HG03460 (cell line): ENCODE measurements around the gene EPHA10.
A peak's percentile ranks its signal among the peaks of the same experiment; 100 is the strongest.

Experiments
- ATAC-seq: cut with Tn5 transposase; IDR thresholded peaks from one replicate; pipeline ENCODE4 v1.9.1; 2021; ENCODE audit not compliant: unreplicated experiment

EPHA10 gene

DNA sequence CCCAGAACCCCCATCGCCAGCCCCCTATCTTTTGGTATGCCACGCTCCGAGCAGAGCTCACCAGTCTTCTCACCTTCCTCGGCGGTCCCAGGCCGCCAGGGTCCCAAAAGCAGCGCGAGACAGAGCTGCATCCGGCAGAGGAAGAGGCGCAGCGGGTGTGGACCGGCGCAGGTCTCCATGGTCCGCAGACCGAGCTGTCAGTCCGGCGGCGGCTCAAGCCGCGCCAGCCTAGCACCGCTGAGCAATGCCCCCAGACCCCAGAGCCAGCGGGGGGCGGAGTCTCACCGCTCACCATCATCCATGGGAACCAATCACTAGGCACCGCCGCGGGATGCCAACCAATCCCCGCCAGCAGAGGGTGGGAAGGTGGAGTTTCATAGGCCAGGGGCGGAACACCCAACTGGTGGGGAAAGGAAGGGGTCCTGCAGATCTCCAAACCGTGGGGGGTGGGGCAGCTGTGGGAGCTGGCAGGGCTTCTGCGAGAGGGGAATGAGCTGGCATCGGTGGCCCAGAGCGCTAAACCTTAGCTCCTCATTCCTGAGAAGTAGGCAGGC, at the start of gene EPHA10:
Gene EPHA10 (minus strand): TSS at position 233 of the 554 bp plus-strand sequence. CDS start 54 bp downstream, at position 179.
- no peak for ATAC-seq

DNA sequence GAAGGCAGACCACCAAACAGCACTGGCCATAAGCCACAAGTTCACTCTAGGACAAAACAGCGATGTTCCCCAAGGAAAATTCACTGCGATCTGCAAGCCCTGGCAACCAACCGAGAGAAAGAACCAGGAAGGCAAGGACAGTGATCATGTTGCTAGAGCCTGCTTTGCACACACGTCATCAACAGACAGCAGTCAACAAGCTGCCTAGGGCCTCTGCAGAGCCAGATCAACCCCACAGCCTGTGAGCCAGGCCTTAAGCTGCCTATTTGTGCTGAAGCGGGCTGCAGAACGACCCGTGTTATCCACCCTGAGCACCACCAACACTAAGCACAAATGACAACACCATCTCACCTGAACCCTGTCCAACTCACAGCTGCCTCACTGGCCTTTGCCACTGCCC, 49.3 kb upstream of the EPHA10 start:
- no peak for ATAC-seq

DNA sequence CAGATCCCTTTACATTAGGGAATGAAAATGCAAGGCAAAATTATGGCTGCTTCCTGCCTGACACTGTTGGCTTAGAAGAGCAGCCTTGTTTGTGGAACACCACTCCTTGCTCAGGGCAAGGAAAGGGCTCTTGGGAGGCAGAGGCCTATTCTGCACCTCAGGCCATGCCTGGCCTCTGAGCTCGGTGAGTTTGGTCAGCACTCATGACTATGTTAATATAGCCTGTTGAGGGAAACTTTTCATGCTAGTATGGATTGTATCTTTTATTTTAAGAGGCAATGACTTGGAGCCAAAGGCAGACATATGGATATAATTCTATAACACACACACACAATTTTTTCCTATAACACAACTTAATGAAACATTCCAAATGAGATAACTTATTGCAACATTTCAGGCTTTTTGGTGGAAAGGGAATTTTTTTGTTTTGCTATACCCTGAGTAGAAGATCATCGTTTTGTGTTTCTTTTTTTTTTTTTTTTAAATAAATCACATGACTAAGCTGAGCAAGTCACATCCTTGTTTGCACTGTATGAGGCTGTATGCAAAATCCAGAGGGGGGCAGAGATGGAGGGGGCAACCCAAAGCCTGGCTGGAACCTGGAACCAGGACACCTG, 48.7 kb upstream of the EPHA10 start:
- ATAC-seq = no peak

DNA sequence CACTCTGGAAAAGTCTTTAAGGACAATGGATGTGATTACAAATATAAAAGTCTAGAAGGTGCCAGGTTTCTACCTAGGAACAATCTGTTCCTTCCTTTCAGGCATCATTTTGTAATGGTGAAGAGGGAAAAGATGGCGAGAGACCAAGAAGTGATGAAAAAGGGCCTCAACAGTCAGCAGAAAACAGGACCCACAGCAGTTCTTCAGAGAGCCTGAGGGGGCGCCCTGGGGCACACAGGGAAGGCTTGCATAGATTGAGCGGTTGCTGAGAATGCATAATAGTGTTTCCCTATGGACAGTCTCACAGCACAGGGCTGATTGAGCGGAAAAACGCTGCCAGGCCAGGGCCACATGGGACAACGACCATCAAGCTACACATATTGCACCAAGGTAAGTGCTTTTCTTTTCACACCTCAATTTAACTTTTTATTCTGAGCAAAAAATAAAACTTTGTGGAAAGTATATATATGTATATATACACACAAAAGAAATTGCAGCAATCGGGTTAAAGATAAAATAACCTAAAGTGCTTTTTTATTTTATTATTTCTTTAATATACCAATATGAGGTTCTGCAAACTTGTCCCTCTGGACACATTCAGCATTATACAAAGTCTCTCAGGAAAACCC, 46.2 kb upstream of the EPHA10 start:
- no peak for ATAC-seq

DNA sequence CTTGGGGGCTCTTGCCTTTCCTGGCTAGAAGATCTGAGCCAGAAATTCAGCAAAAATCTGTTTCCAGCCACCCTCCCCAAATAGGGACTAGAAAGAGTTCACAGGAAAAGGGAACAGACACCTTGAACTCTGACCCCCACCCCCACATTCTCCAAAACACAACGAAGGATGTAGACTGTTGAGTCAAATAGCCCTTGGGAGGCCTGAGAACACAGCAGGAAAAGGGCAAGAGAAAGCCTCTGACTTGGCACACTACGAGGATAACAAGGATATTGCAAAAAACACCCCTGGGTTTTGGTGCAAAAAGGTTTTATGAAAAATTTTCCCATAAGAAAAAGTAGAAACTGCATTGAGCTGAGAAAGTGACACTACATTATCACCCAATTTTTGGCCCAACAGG, 45.0 kb upstream of the EPHA10 start:
- ATAC-seq = no peak

DNA sequence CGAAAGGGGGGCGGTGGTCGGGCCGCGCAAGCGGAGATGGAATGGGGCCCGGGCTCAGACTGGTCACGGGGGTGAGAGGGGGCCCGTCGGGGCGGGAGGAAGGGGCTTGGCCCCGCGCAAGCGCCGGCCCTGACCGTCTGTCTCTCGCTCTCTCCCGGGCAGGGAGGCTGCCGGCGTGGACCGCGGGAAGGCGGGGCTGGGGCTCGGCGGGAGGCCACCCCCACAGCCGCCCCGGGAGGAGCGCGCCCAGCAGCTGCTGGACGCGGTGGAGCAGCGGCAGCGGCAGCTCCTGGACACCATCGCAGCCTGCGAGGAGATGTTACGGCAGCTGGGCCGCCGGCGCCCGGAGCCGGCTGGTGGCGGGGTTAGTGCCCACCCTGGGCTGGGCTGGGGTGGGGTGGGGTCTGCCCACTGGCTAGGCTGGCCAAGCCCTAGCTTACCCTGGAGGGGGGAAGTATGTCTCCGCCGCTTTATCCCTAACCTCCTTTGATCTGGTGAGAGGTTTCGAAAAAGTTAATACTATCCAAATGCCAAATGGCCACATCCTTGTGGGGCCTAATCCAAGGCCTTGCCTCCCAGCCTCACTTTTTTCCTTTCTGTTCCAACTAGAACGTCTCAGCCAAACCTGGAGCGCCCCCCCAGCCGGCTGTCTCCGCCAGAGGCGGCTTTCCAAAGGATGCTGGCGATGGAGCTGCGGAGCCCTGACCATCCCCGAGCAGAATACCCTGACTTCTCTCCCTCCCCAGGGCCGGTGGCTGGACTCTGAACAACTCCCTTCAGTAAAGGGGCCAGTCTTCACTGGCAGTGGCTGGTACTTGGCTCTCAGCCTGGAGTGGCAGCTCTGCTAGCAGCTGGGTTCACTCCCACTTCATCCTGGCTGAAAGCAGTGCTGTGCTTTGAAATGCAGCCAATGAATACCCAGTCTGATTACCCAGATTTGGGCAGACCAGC, 43.7 kb upstream of the EPHA10 start:
- ATAC-seq = peak; percentile 30

DNA sequence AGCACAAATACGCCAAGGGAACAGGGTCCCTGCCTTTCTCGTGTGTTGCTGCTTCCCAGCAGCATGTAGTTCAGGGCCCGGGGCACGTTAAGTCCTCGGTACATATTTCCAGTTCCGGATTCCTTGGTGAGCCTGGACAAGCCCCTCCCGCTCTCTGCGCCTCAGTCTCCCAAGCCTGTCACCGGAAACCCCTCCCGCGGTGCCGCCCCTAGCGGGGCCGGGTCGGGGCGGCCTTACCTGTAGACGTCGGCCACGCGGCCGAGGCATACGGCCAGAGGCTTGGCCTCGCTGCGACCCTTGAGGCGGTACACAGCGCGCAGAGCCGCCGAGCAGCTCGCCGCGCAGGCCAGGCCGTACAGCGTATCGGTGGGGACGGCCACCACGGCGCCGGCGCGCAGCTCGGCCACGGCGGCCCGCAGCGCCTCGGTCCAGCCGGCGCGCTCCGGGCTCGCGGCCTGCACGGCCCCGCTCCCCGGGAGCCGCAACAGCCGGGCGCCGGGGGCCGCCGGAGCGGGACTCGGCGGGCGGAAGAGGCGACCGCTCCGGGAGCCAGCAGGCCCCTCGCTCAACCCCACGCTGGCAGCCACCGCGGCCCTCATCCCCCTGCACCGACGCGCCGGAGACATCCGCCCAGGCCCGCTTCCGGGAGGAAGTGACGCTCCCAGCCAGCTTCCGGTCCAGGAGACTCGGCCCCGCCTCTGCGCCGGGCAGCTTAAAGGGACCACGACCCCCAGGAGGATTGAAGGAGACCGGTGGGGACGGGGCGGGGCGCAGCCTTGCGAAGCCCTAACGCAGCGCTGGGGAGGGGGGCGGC, 42.8 kb upstream of the EPHA10 start, which contains the start of the genes C1orf122 and YRDC:
Gene C1orf122 (plus strand): TSS at position 236 of the 814 bp plus-strand sequence. CDS start 615 bp downstream, outside the sequence.
Gene YRDC (minus strand): TSS at position 654 of the 814 bp plus-strand sequence. CDS start 28 bp downstream, at position 626.
- ATAC-seq = peak; percentile 85

DNA sequence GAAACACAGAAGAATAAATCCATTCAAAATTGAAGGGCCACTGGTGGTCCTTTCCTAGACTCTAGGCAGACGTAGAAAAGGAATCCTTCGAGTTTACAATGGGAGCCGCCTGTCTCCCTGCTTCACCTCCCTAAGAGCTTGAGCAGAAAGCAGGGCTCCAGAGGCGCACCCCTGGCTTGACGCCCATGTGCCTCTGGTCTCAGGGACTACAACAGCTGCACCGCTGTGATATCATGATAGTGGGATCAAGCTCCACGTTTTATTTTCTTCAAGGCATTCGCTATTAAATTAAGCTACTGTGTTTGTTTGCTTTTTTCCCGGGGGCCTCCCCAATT, 42.3 kb upstream of the EPHA10 start:
- ATAC-seq = no peak

DNA sequence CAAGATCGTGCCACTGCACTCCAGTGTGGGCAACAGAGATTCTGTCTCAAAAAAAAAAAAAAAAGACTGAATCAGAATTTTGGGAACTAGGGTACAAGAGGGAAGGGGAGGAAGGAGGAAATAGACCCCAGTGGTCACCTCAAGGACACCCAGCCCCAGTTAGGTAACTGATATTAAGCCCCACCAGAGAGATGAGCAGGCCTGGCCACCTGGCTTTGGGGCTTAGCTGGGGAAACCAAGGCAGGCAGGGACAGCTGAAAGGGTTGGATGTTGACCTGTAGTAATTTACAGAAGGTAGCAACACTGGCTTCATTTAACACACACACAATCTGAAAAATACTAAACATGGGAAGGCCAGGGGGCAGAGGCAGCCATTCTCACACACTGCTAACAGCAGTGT, 37.5 kb upstream of the EPHA10 start:
- no peak for ATAC-seq

DNA sequence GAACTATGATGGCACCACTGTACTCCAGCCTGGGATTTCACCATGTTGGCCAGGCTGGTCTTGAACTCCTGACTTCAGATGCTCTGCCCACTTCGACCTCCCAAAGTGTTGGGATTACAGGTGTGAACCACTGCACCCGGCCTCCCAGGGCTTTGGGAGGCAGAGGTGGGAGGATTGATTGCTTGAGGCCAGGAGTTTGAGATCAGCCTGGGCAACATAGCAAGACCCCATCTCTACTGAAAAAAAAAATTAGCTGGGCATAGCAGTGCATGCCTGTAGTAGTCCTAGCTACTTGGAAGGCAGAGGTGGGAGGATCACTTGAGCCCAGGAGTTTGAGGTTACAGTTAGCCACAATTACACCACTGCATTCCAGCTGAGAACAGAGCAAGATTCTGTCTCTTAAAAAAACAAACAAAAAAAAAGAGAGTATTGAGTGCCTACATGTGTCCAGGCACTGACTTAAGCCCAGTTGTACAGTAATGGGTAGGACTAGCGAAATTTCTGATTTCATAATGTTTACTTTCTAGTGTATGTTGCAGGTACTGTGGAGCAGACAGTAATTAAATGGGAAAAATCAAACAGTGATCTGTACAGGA, 32.9 kb upstream of the EPHA10 start:
- no peak for ATAC-seq

DNA sequence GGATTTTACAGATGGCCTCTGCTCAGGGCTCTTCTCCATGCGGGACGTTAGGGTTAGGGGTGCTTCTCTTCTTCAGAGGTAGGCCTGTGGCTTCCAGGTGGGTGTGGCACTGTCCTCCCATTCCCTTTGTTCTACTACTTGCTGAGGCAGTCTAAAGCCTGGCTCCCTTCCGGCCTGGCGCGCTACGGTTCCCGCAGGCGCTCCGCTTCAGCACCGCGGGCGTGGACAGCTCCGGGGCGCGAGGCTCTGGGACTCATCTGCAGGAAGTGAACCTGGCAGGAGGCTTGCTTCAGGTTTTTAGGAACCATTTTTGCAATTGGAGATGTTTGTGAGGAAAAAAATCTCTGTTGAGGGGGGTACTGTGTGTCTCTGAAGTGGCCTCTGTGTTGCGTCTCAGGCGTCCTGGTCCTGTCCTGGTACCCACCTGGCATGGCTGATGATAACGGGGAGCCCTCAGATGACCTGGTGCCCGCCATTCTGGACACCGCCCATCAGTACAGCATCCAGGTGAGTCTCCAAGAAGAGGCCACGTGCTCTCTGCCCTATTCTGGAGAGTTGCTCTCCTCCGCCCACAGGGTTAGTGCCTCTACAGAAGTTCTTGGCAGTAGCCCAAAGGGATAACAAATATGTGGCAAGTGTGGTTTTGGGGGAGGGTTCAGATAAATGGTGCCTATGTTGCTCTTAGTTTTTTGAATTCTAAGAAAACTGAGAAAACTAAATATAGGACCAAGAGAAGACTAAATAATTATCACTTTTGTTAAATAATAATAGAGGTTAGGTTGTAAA, 30.6 kb upstream of the EPHA10 start:
- no peak for ATAC-seq

DNA sequence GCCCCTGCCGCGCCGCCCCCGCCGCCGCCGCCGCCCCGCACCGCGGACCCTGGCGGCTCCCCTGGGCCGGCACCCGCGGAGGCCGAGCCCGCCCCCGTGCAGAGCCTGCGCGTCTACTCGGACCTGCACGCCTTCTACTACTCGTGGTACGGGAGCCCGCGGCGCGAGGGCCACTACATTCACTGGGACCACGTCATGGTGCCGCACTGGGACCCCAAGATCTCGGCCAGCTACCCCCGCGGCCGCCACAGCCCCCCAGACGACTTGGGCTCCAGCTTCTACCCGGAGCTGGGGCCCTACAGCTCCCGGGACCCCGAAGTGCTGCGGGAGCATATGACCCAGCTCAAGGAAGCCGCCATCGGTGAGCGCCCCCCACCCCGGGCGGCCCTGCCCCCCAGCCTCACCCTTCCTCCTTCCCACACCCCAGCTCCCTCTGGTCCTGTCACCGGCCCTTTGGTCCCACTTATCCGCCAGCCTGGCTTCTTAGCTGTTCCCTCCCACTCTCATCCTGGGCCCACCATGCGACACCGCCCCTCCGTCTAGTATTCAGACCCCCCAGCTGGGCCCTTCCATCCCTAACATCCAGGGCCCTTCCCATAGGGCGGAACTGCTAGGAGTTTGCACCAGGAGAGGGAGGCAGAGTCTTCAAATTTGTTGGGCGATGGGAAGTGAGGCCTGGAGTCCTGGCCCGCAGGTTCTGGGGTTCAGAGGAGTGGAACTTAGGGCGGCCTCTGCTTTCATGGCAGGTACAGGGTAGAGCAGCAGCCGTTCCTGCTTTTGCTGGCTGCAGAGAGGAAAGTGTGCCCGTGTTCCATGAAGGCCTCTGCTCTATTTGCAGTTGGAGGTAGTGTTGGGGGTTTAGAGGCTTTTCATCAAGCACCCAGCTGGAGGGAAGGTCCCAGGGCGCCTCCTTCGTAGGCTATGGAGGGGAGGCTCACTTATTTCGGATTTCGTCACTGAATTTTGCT, 29.7 kb upstream of the EPHA10 start:
- ATAC-seq = no peak

DNA sequence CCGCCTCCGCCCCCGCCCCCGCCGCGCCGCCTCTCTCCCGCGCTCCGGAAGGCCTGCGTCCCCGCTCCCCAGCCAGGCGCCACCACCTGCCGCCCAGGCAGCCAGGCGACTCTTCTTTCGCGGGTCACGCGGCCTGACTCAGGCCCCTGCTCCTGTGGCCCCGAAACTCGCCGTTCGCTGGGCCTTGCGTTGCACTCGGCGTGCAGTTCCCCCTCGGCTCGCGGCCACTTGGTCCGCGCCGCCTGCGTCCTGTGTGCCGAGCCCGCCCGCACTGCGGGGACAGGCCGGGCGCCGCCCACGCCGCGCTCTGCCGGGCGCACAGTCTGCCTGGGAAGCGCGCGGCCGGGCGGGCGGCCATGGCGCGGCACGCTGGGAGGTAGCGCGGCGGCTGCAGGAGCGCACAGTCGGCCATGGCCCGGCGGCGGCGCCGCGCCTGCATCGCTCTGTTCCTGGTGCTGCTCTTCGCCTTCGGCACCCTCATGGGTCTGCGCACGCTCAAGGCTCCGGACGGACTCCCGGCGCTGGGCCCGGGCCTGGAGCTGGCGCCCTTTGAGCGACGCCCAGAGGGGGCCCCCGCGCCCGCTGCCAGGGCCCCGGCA, 29.0 kb upstream of the EPHA10 start, which contains the start of gene MANEAL:
Gene MANEAL (plus strand): TSS at position 75 of the 599 bp plus-strand sequence. CDS start 336 bp downstream, at position 411.
- no peak for ATAC-seq

DNA sequence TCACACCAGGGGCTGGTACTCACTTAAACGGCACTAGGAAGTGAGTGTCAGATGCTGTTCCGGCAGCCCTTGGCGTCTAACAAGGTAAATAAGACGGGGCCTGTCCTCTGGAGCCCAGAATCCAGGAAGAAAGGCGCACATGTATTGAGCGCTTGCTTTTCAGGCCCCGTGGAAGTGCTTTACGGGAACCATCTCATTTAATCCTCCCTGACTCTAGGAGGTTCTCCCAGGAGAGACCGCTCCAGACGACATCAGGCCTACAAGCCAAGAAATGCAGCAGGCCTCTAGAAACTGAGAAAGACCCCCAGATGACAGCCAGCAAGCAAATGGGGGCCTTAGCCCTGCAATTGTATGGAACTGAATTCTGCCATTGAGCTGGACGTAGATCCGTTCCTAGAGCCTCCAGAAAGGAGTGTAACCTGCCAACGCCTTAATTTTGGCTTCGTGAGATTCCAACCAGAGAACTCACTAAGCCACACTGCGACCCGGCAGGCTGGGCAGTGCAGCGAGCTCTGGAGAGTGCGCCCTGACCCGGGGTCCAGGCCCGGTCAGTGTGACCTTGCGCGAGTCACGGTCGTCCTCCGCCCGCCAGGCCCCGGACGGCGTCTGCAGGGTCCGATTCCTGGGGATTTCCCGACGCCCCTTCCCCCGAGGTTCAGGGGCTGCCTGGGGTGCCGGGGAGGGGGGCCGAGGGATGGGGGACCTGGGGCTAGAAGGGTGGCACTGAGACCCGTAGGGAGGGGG, 28.2 kb upstream of the EPHA10 start:
- no peak for ATAC-seq

DNA sequence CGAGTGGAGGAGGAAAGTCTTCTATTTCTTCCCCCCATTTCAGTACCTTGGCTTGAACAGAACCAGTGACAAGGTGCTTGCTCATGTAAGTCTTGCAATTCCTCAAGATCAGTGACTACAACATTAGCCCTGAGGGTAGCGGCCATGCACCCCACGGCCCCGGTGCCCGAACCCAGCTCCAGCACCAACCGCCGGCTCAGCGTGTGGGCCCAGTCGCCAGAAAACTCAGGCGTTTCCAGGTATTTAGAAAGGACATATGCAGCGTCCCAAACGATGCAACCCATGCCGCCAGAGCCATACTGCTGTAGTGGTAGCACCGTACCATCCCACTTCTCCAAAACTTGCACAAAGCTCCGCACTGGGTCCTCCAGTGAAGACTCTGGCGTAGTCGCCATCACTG, 17.6 kb upstream of the EPHA10 start:
- no peak for ATAC-seq

DNA sequence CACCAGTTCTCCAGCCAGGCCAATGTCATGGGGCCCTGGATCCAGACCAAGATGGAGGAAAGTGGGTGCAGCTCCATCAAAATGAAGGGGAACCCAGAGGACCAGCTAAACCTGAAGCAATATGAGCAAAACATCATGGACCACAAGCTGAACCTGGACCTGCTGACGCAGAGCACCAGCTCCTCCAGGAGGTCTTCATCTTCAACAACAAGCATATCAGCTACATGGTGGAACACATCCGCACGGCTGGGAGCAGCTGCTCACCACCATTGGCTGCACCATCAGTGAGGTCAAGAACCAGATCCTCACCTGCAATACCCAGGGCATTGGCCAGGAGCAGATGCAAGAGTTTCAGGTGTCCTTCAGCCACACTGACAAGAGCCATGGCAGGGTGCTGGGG, 13.7 kb upstream of the EPHA10 start:
- no peak for ATAC-seq

DNA sequence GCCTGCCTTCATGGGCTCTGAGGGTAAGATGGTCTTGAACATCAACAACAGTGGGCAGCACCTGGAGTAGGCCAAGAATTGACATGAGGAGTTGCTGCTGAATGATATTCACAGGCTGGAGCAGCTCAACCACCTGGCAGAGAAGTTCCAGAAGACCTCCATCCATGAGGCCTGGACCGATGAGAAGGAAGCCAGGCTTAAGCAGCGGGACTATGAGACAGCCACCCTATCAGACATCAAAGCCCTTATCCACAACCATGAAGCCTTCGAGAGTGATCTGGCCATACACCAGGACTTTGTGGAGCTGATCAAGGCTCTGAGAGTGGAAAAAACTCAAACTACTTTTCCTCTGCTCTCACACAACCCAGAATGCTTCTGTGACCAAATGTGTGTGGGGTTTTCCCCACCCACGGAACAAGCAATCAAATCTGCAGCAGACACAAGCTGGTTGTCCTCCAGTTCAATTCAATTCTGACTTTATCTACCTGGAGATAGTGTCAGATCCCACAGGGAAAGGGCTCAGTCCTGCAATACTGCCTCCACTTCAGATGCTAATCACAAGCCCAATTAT, 12.1 kb upstream of the EPHA10 start:
- ATAC-seq = no peak
